K562 (cell line): ENCODE data around the gene COX6A2. TPM values are rescaled to one million over a fixed set of nuclear protein-coding genes. Genes with fewer than 3 reads are reported as not detected.

Experiments
- ATAC-seq: fragments of 200-7000 bp; cut with Tn5 transposase; 3 replicates; pipeline ENCODE4 v1.9.1; 2020; ENCODE audit warnings: moderate library complexity
- BruUV-seq: library from RNA; stranded (reverse); fragments of 400-500 nt; replicated peaks from 2 replicates; lab custom pipeline; 2021; lab: Mats Ljungman, UMichigan
- CTCF ChIA-PET: fragments of 300-600 bp; formaldehyde crosslinking; extraction: SDS; loops from one replicate; lab custom pipeline; 2021; ENCODE audit warnings: low intra/inter-chr PET ratio; lab: Yijun Ruan, JAX
- POLR2A ChIA-PET: fragments of 300-600, 350-650 bp; sonication (Branson Sonifier 250); formaldehyde crosslinking; extraction: SDS; loops from one replicate; lab custom pipeline; 2021; ENCODE audit warnings: antibody characterized with exemption, inconsistent platforms; lab: Yijun Ruan, JAX
- DNase-seq, 4 experiments: peaks; one replicate each; pipeline versions ENCODE4 v3.0.0 to v3.0.0-alpha.2; 2011 to 2018; ENCODE audit warnings: low spot score in 3 of 4, mixed read lengths in 3 of 4; ENCODE audit errors: extremely low read depth in 1 of 4
- FAIRE-seq: peaks from 2 replicates; lab custom pipeline; 2011; peaks lifted over from hg19 to GRCh38; lab: Jason Lieb, UNC
- H2AFZ ChIP-seq: 2 replicates; pipeline ENCODE4 v1.6.0; 2011; ENCODE audit warnings: low read depth, low read length, control low read depth, inconsistent platforms
- H3K27ac ChIP-seq: fragments of 200-600 bp; 3 replicates; pipeline ENCODE4 v1.8.0; 2011; ENCODE audit warnings: low read depth, mild to moderate bottlenecking, control low read depth, inconsistent platforms, low read length, moderate library complexity, mixed read lengths; ENCODE audit errors: extremely low read depth
- H3K27me3 ChIP-seq, 2 experiments: fragments of 300-600 bp in 1 of 2; 2 replicates in 1 of 2; 3 replicates in 1 of 2; pipeline versions ENCODE4 v1.6.0 to v1.8.0; 2011; ENCODE audit warnings: inconsistent platforms in 2 of 2, low read length in 2 of 2, mild to moderate bottlenecking in 1 of 2, mixed read lengths in 1 of 2, moderate library complexity in 1 of 2; ENCODE audit not compliant: control insufficient read depth in 2 of 2, insufficient read depth in 2 of 2
- H3K36me3 ChIP-seq: fragments of 300-600 bp; 3 replicates; pipeline ENCODE4 v1.8.0; 2011; ENCODE audit warnings: mild to moderate bottlenecking, low read length, inconsistent platforms; ENCODE audit not compliant: control insufficient read depth, insufficient read depth
- H3K4me1 ChIP-seq, 2 experiments: fragments of 200-600 bp in 1 of 2; replicated peaks in 1 of 2; 2 replicates in 1 of 2; 3 replicates in 1 of 2; pipeline versions ENCODE4 v1.5.1 to v1.8.0; 2011; ENCODE audit warnings: inconsistent platforms in 2 of 2, low read length in 2 of 2, mild to moderate bottlenecking in 1 of 2, mixed read lengths in 1 of 2, moderate library complexity in 1 of 2; ENCODE audit not compliant: control insufficient read depth in 2 of 2, insufficient read depth in 2 of 2
- H3K4me2 ChIP-seq: 2 replicates; pipeline ENCODE4 v1.6.1; 2011; ENCODE audit warnings: low read length, control low read depth, inconsistent platforms, mixed read lengths; ENCODE audit not compliant: insufficient read depth
- H3K4me3 ChIP-seq: fragments of 200-600 bp; sonication (generic), shearing (Covaris generic); 2 replicates; pipeline ENCODE4 v1.5.1; 2016; ENCODE audit warnings: control low read depth, inconsistent platforms
- H3K79me2 ChIP-seq: fragments of 200-600 bp; 3 replicates; pipeline ENCODE4 v1.8.0; 2011; ENCODE audit warnings: low read length, inconsistent platforms; ENCODE audit not compliant: control insufficient read depth, insufficient read depth
- H3K9ac ChIP-seq, 2 experiments: 2 replicates each; pipeline versions ENCODE4 v1.6.0 to v1.6.1; 2011; ENCODE audit warnings: low read depth in 2 of 2, low read length in 2 of 2, control low read depth in 1 of 2, inconsistent platforms in 1 of 2, mild to moderate bottlenecking in 1 of 2, mixed read lengths in 1 of 2; ENCODE audit not compliant: insufficient read depth in 1 of 2
- H3K9me1 ChIP-seq: one replicate; pipeline ENCODE4 v1.6.0; 2011; ENCODE audit warnings: inconsistent platforms, mild to moderate bottlenecking, low read length, moderate library complexity; ENCODE audit not compliant: control insufficient read depth, insufficient read depth
- H3K9me3 ChIP-seq: replicated peaks from 2 replicates; pipeline ENCODE4 v1.5.1; 2011; ENCODE audit warnings: low read depth, low read length, inconsistent platforms; ENCODE audit not compliant: control insufficient read depth, insufficient read depth
- H4K20me1 ChIP-seq: replicated peaks from 2 replicates; pipeline ENCODE4 v1.6.1; 2011; ENCODE audit warnings: low read length, inconsistent platforms, mixed read lengths; ENCODE audit not compliant: control insufficient read depth, insufficient read depth
- CBX1 ChIP-seq: sonication (generic); IDR thresholded peaks from 2 replicates; pipeline ENCODE4 v1.6.1; 2016; ENCODE audit warnings: antibody characterized with exemption, low read depth, mild to moderate bottlenecking
- MXD1 ChIP-seq: fragments of 250-450 bp; sonication (Bioruptor Pico); IDR thresholded peaks from 2 replicates; pipeline ENCODE4 v1.8.0; 2021; ENCODE audit warnings: borderline replicate concordance, mild to moderate bottlenecking, moderate library complexity; ENCODE audit not compliant: poor library complexity, severe bottlenecking
- RBFOX2 ChIP-seq: fragments of 200-400 bp; formaldehyde crosslinking; IDR thresholded peaks from 2 replicates; pipeline ENCODE4 v1.6.1; 2017; ENCODE audit warnings: low read depth, mild to moderate bottlenecking, low read length, moderate library complexity
- SMARCA5 ChIP-seq: fragments of 450-650 bp; IDR thresholded peaks from 2 replicates; pipeline ENCODE4 v1.6.1; 2016
- ZNF143 ChIP-seq: sonication (generic); formaldehyde crosslinking; IDR thresholded peaks from 2 replicates; pipeline ENCODE4 v1.9.0; 2022; ENCODE audit warnings: mild to moderate bottlenecking, missing genetic modification reagents
- ZNF280B ChIP-seq: fragments of 250-450 bp; sonication (Bioruptor Pico); IDR thresholded peaks from 2 replicates; pipeline ENCODE4 v1.5.1; 2021; ENCODE audit warnings: mild to moderate bottlenecking
- ZNF586 ChIP-seq: fragments of 450-650 bp; formaldehyde crosslinking; conservative IDR thresholded peaks from 2 replicates; pipeline ENCODE4 v1.4.0; 2020; ENCODE audit warnings: mild to moderate bottlenecking, moderate library complexity
- WGBS: fragments of 100-300 bp; shearing (Covaris generic); methylation state at CpG from one replicate; pipeline ENCODE4 v1.1.6; 2016; ENCODE audit warnings: low coverage, mixed read lengths; ENCODE audit not compliant: insufficient coverage; ENCODE audit errors: missing lambda C conversion rate; 5-methylcytosine and 5-hydroxymethylcytosine counted together
- in situ Hi-C: fragments of 300-500 bp; cut with MboI; formaldehyde crosslinking; loops from 4 replicates; pipeline ENCODE4 v1.15.0; 2018; ENCODE audit warnings: inconsistent platforms, mixed read lengths
- intact Hi-C: fragments of 100-400 bp; cut with micrococcal nuclease; formaldehyde crosslinking; loops from 2 replicates; pipeline ENCODE4 v1.14.2; 2022
- polyA plus RNA-seq, 8 experiments: library from polyadenylated mRNA; depleted of rRNA in 4 of 8; stranded (reverse) in 5 of 8; unstranded in 3 of 8; fragments of >200 nt; fragmentation: Nextera tagmentation in 2 of 8; fragmentation: Illumina TruSeq in 1 of 8; extraction: Ambion mirVana in 2 of 8; extraction: Trizol in 1 of 8; gene quantifications; 2 replicates each; pipeline versions ENCODE4 v1.2.1 to v1.2.3, GENCODE V29; 2011 to 2014; ENCODE audit warnings: inconsistent platforms in 1 of 8, missing spikeins in 1 of 8
- total RNA-seq, 7 experiments: library from RNA; depleted of rRNA in 6 of 7; stranded (reverse); fragments of >200 nt in 6 of 7; fragmentation: Illumina TruSeq in 2 of 7; extraction: Trizol in 2 of 7; gene quantifications; 2 replicates each; pipeline versions ENCODE4 v1.2.1 to v1.2.3, GENCODE V29; 2011 to 2021; ENCODE audit warnings: low replicate concordance in 1 of 7

The COX6A2 gene
- total and polyA plus RNA-seq, 9 of the 15 experiments (the other 6 are each of a cell fraction or from before 2014, with no cell fraction given), result not detected

GRCh38 chr16:31397701-31398100 lies 30.5 kb downstream of the COX6A2 start:
- peaks cover 0 to 7% of the 10 kb centered on the region in 2 experiments; a peak in 2 of 5 replicates for H3K4me1 ChIP-seq
- no TSS peak for BruUV-seq
- H3K9ac ChIP-seq, result peak overlapping the region in 1 of 2 experiments; percentile 58; a peak in 1 of 4 replicates
- H3K79me2 ChIP-seq, result no peaks in the 10 kb centered on the region
- POLR2A ChIA-PET, result no interaction called here
- H3K27ac ChIP-seq, result no peak overlapping the region
- ATAC-seq (no peak), DNase-seq (no peak), FAIRE-seq (no peak)
- TF ChIP-seq ZNF586, result no peak
- TF ChIP-seq ZNF280B (CRISPR knock-in tag), result no peak
- no peak for TF ChIP-seq ZNF143 (CRISPR knock-in tag)
- no peak for TF ChIP-seq SMARCA5
- TF ChIP-seq MXD1 (CRISPR knock-in tag), result no peak
- TF ChIP-seq RBFOX2, result no peak
- no peak for TF ChIP-seq CBX1
- intact Hi-C loops (no loop called here), in situ Hi-C loops (no loop called here)
- CTCF ChIA-PET, result no interaction called here
- no peaks in the 10 kb centered on the region for H3K36me3 ChIP-seq
- H3K4me3 ChIP-seq, result no peak overlapping the region
- WGBS, result 36% methylated on average over 7 of the region's 9 CpGs
- no peaks in the 10 kb centered on the region for H3K9me3 ChIP-seq
- H4K20me1 ChIP-seq, result no peaks in the 10 kb centered on the region
- no peak overlapping the region for H2AFZ ChIP-seq
- no peaks in the 10 kb centered on the region for H3K9me1 ChIP-seq
- peaks cover 3 to 9% of the 10 kb centered on the region in 2 experiments; a peak in 3 of 5 replicates for H3K27me3 ChIP-seq
- H3K4me2 ChIP-seq, result no peak overlapping the region
